Islet of Langerhans (tissue), 1 donor: Measurements from ENCODE around the gene SLAMF9.

ENCODE experiments used
- FAIRE-seq: peaks from one replicate; lab custom pipeline; 2011; peaks lifted over from hg19 to GRCh38; lab: Jason Lieb, UNC

SLAMF9 gene

GRCh38 chr1:159932296-159933285 lies 21.4 kb downstream of the SLAMF9 start:
- FAIRE-seq = no peak

GRCh38 chr1:159931795-159932173 lies 22.3 kb downstream of the SLAMF9 start:
- no peak for FAIRE-seq

- no peak for FAIRE-seq
Measured at GRCh38 chr1:159931101-159931794, 22.8 kb downstream of the SLAMF9 start.

GRCh38 chr1:159930634-159931033 lies 23.4 kb downstream of the SLAMF9 start:
- no peak for FAIRE-seq

- no peak for FAIRE-seq
Measured at GRCh38 chr1:159930216-159930615, 23.8 kb downstream of the SLAMF9 start.

GRCh38 chr1:159929155-159930051 lies 24.6 kb downstream of the SLAMF9 start:
- no peak for FAIRE-seq

GRCh38 chr1:159928491-159929050 lies 25.5 kb downstream of the SLAMF9 start:
- FAIRE-seq = no peak

- FAIRE-seq = no peak
Measured at GRCh38 chr1:159927849-159928431, 26.1 kb downstream of the SLAMF9 start.

- no peak for FAIRE-seq
Measured at GRCh38 chr1:159927211-159927848, 26.7 kb downstream of the SLAMF9 start.

- FAIRE-seq = no peak
Measured at GRCh38 chr1:159925719-159926078, 28.3 kb downstream of the SLAMF9 start.

- no peak for FAIRE-seq
Measured at GRCh38 chr1:159924791-159925718, 29.0 kb downstream of the SLAMF9 start, which contains the start of gene TAGLN2. Gene TAGLN2 (minus strand): TSS chr1:159925507. CDS start chr1:159920509, 4,998 bp downstream.

GRCh38 chr1:159924025-159924790 lies 29.8 kb downstream of the SLAMF9 start:
- FAIRE-seq = no peak

- FAIRE-seq = no peak
Measured at GRCh38 chr1:159923203-159924024, 30.6 kb downstream of the SLAMF9 start.

GRCh38 chr1:159922511-159923202 lies 31.4 kb downstream of the SLAMF9 start:
- no peak for FAIRE-seq

- no peak for FAIRE-seq
Measured at GRCh38 chr1:159921700-159922504, 32.1 kb downstream of the SLAMF9 start.

- FAIRE-seq = no peak
Measured at GRCh38 chr1:159921251-159921650, 32.8 kb downstream of the SLAMF9 start.

- FAIRE-seq = no peak
Measured at GRCh38 chr1:159920651-159921050, 33.4 kb downstream of the SLAMF9 start.
